Glomerular visceral epithelial cell (primary cell): ENCODE measurements around the gene IRAK3.
"Not testable (repeated sequence)": the region's sequence is repeated elsewhere in the genome, so short reads cannot be mapped to it uniquely, and the experiment has no call there.

Experiments used
- DNase-seq: peaks from one replicate; pipeline ENCODE4 v3.0.0-alpha.2; 2016; ENCODE audit errors: extremely low spot score

IRAK3 gene

GRCh38 chr12:66210840-66211239 is 21.8 kb downstream of the IRAK3 start:
- no peak for DNase-seq

GRCh38 chr12:66211573-66211972 is 22.6 kb downstream of the IRAK3 start:
- DNase-seq = not testable (repeated sequence)

GRCh38 chr12:66213011-66213410 is 24.0 kb downstream of the IRAK3 start:
- DNase-seq = not testable (repeated sequence)

- DNase-seq = no peak
These were observed 28.4 kb downstream of the IRAK3 start for GRCh38 chr12:66217342-66217917.

- no peak for DNase-seq
These were observed 39.4 kb downstream of the IRAK3 start for GRCh38 chr12:66228462-66228861.

GRCh38 chr12:66232263-66232662 is 43.2 kb downstream of the IRAK3 start:
- DNase-seq = no peak

GRCh38 chr12:66234037-66234693 is 45.2 kb downstream of the IRAK3 start:
- DNase-seq = peak; percentile 34

GRCh38 chr12:66234773-66235625 is 46.0 kb downstream of the IRAK3 start:
- DNase-seq = peak; percentile 41

- DNase-seq = peak; percentile 7
These were observed 46.7 kb downstream of the IRAK3 start for GRCh38 chr12:66235626-66236281.

GRCh38 chr12:66236282-66236675 is 47.3 kb downstream of the IRAK3 start:
- DNase-seq = not testable (repeated sequence)

- no peak for DNase-seq
These were observed 48.0 kb downstream of the IRAK3 start for GRCh38 chr12:66236969-66237368.

- no peak for DNase-seq
These were observed 48.6 kb downstream of the IRAK3 start for GRCh38 chr12:66237505-66238175.

- no peak for DNase-seq
These were observed 50.3 kb downstream of the IRAK3 start for GRCh38 chr12:66239295-66239694.

- no peak for DNase-seq
These were observed 51.2 kb downstream of the IRAK3 start for GRCh38 chr12:66240096-66240820.

GRCh38 chr12:66241061-66242043 is 52.3 kb downstream of the IRAK3 start:
- peak; percentile 25 for DNase-seq

- no peak for DNase-seq
These were observed 53.3 kb downstream of the IRAK3 start for GRCh38 chr12:66242311-66242710.

GRCh38 chr12:66243911-66244310 is 54.9 kb downstream of the IRAK3 start:
- no peak for DNase-seq

- DNase-seq = no peak
These were observed 55.4 kb downstream of the IRAK3 start for GRCh38 chr12:66244446-66244845.

- no peak for DNase-seq
These were observed 58.7 kb downstream of the IRAK3 start for GRCh38 chr12:66247741-66248140.

- DNase-seq = no peak
These were observed 62.0 kb downstream of the IRAK3 start for GRCh38 chr12:66251049-66251448.
